HTR-8/SVneo (cell line): ENCODE measurements around the gene UBP1.
"Not testable (repeated sequence)": the region's sequence is repeated elsewhere in the genome, so short reads cannot be mapped to it uniquely, and the experiment has no call there.

Experiments
- DNase-seq: peaks from one replicate; pipeline ENCODE4 v3.0.0; 2011; ENCODE audit warnings: low spot score, mixed read lengths; ENCODE audit not compliant: insufficient read length
- FAIRE-seq: peaks from 2 replicates; lab custom pipeline; 2011; peaks lifted over from hg19 to GRCh38; lab: Jason Lieb, UNC

UBP1 gene, protein sequence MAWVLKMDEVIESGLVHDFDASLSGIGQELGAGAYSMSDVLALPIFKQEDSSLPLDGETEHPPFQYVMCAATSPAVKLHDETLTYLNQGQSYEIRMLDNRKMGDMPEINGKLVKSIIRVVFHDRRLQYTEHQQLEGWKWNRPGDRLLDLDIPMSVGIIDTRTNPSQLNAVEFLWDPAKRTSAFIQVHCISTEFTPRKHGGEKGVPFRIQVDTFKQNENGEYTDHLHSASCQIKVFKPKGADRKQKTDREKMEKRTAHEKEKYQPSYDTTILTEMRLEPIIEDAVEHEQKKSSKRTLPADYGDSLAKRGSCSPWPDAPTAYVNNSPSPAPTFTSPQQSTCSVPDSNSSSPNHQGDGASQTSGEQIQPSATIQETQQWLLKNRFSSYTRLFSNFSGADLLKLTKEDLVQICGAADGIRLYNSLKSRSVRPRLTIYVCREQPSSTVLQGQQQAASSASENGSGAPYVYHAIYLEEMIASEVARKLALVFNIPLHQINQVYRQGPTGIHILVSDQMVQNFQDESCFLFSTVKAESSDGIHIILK

GRCh38 chr3:33440328-33441224 lies at the start of gene UBP1:
TSS of gene UBP1 (minus strand) at chr3:33440405. CDS start at chr3:33439848, 557 bp downstream.
- DNase-seq (peak; percentile 97), FAIRE-seq (peak; percentile 95)

GRCh38 chr3:33488683-33489082 lies 48.5 kb upstream of the UBP1 start:
- no peak for DNase-seq
- no peak for FAIRE-seq

GRCh38 chr3:33488246-33488645 lies 48.0 kb upstream of the UBP1 start:
- FAIRE-seq (no peak), DNase-seq (no peak)

GRCh38 chr3:33482111-33482521 lies 41.9 kb upstream of the UBP1 start:
- peak; percentile 10 for DNase-seq

GRCh38 chr3:33474896-33475295 lies 34.7 kb upstream of the UBP1 start:
- FAIRE-seq = no peak
- no peak for DNase-seq

More at GRCh38 chr3:33482111-33482521, 41.9 kb upstream of the UBP1 start:
- FAIRE-seq = no peak

GRCh38 chr3:33473813-33474212 lies 33.6 kb upstream of the UBP1 start:
- no peak for FAIRE-seq
- no peak for DNase-seq

GRCh38 chr3:33467786-33468185 lies 27.6 kb upstream of the UBP1 start:
- FAIRE-seq (no peak), DNase-seq (no peak)

DNA sequence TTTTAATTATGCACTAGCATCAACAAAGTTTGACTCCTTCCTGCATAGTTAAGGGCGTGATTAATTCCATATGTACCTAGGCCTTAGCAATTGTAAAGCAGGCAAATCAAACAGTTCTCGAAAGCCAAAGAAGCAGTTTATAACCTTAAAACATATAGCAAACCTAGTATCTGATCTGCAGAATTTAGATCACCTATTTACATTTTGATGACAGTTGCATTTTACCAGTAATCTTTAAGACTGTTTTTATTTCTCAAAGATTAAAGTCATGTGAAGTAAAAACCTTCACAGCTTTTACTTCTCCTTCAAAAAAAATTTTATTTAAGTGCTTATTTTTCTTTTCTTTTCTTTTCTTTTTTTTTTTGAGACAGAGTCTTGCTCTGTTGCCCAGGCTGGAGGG lies 20.9 kb upstream of the UBP1 start:
- FAIRE-seq = no peak

GRCh38 chr3:33459577-33459976 lies 19.4 kb upstream of the UBP1 start:
- FAIRE-seq, DNase-seq: not testable (repeated sequence)

More for the DNA sequence above, 20.9 kb upstream of the UBP1 start:
- DNase-seq = no peak

DNA sequence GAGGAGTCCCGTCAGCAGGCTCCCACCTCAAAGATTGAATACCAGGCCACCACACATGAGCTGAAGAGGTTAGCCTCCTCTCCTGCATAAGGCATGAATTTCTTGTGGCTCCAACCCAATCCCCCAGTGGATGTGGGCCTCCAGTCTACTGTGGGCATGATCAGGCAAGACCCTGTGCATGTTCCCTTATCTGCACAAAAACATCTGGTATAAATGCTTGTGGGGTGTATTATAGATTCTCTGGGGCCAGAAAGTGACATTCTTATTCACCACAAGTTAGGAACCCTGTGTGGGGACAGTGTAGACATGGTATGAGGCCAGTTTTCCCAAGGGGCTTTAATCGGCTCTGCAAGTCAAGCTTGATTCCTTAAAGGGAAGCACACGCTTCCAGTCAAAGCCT lies 18.2 kb upstream of the UBP1 start:
- FAIRE-seq (no peak), DNase-seq (no peak)

DNA sequence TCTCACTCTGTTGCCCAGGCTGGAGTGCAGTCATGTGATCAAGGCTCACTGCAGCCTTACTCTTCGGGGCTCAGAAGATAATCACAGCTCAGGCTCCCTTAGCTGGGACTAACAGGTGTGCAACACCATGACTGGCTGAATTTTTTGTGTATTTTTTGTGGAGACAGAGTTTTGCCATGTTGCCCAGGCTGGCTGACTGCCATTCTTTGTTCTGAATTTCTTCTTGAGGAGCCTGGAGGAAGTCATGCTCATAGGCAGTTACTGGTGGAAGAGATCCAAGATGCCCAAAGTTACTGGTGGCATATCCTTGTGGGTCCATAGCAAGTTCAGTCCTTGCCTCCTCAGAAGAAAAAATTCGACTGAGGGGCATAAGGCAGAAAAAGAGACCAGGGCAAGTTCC lies 16.6 kb upstream of the UBP1 start:
- FAIRE-seq (no peak), DNase-seq (no peak)

DNA sequence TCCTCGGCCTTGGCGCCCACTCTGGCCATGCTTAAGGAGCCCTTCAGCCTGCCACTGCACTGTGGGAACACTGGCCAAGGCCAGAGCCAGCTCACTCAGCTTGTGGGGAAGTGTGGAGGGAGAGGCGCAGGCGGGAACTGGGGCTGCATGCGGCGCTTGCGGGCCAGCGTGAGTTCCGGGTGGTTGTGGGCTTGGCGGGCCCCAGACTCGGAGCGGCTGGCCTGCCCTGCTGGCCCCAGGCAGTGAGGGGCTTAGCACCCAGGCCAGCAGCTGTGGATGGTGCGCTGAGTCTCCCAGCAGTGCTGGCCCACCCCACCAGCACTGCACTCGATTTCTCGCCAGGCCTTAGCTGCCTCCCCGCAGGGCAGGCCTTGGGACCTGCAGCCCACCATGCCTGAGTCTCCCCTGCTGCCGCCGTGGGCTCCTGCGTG lies 13.1 kb upstream of the UBP1 start:
- FAIRE-seq = no peak
- no peak for DNase-seq

DNA sequence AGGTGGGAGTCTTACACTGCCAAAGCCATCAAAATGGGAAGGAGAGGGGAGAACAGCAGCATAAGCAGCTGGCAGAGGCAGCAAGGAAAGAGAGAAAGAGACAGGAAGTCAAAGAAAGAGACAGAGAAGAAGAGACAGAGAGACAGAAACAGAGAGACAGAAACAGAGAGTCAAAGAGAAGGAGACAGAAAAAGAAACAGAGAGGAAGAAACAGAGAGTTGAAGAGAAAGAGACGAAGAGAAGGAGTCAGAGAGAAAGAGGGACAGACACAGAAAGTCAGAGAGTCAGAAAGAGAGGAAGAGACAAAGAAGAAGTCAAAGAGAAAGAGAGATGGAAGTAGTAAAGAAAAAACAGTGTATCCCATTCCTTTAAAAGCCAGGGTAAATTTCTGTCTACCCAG lies 11.8 kb upstream of the UBP1 start:
- not testable (repeated sequence) for FAIRE-seq, DNase-seq

DNA sequence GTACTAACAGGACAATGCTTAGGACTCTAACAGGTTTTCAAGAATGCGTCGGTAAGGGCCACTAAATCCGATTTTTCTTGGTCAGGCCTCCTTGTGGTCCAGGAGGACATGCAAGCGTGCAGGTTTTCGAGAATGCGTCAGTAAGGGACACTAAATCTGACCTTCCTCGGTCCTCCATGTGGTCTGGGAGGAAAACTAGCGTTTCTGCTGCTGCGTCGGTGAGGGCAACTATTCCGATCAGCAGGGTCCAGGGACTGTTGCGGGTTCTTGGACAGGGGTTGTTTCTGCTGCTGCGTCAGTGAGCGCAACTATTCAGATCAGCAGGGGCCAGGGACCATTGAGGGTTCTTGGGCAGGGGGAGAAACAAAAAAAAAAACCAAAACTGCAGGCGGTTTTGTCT lies 7.8 kb upstream of the UBP1 start:
- DNase-seq (no peak), FAIRE-seq (no peak)

DNA sequence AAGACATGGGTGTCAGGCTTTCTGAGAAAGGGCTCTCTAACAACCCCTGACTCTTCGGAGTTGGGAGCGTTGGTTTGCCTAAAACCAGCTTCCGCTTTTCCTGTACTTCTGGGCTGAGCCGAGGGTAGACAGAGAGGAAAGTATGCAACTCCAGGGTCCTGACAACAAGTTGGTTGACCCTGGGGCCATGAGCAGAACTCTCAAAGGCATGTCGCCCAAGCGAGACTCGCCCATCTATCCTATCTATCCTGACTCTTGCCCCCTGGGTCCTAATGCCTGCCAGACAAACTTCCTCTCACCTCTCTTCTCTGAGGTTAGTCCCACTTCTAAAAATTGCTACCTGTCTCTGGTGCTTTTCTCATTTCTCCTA lies 7.0 kb upstream of the UBP1 start:
- DNase-seq, FAIRE-seq: not testable (repeated sequence)

DNA sequence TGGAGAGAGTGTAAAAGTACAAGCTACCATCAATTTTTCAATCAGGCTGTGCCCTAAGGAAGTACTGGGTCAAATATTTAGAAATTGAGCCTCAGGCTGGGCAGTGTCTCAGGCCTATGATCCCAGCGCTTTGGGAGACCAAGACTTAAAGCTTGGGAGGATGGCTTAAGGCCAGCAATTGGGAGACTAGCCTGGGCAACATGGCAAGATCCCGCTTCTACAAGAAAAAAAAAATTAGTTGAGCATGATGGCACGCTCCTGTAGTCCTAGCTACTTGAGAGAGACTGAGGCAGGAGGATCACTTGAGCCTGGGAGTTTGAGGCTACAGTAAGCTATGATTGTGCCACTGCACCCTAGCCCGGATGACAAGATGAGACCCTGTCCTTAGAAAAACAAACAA lies 2.0 kb upstream of the UBP1 start:
- DNase-seq (no peak), FAIRE-seq (no peak)

DNA sequence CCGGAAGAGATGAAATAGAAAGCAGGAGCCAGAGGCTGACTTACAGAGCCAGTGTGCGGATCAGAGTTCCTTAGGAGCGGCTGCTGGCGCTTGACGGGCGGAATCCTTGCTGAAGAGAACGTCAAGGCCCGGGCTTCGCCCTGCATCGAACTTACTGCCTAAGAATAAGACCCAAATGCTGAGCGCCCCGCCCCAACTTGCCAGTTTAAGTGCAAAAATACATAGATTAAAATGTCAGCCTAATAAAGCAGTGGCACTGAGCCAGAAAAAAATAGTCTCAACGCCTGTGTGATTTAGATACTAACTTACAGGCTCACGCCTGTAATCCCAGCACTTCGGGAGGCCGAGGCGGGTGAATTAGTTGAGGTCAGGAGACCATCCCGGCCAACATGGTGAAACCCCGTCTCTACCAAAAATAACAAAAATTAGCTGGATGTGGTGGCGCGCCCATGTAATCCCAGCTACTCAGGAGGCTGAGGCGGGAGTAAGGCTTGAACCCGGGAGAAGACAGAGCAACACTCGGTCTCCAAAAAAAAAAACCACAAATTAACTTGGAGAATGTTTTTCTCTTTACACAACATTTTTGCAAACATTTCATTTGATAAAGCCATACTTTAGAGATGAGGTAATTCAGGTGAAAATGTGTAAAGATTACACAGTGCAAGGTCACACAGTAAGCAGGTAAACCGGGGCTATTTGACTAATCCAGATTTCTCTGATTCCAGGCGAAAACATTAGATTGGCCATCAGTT lies 1.2 kb upstream of the UBP1 start:
- FAIRE-seq = no peak
- DNase-seq = no peak

DNA sequence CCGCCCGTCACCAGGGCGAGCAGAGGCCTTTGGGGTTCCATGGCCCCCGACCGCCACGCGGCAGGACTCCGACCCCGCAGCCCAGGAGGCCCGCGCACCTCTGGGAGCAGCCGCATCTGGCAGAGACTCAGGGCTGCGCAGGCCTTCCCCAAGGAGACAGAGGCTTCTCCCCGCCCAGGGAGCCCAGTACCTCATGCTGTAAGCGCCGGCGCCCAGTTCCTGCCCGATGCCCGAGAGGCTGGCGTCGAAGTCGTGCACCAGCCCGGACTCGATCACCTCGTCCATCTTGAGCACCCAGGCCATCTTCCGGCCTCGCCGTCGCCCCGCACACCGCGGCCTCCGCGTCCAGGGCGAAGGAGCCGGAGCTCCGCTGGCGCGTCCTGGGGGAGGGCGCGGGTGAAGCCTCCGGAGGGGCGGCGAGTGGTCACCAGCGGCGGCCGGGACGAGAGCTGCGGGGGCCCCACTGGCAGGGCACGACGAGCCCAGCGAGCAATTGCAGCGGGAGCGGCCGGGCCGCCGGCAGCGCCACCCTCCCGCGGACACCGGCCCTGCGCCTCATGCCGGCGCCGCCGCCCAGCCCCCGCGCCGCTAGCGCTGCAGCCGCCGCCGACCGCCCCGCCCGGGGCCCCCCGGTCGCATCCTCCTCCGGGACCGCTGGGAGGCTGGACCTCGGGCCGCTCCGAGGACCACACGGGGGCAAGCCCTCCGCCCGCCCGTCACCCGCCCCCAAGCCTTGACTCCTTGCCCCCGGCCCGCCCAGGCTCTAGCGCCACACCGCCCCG lies 468 bp downstream of the UBP1 start:
- FAIRE-seq = no peak
- no peak for DNase-seq

- FAIRE-seq (no peak), DNase-seq (no peak)
These were observed 1.2 kb downstream of the UBP1 start for GRCh38 chr3:33438881-33439545.
